ENCODE data around the gene ERMP1.

GRCh38 chr9:5876711-5877110 is 43.8 kb upstream of the ERMP1 start:
- TF ChIP-seq POLR2A (IDR thresholded peaks at IDR 0.05; ENCODE audit: low read length) (no peak), GATA1 (IDR thresholded peaks at IDR 0.05; ENCODE audit: low read depth, low read length) (no peak)

Measured in erythroblast (primary cell).